K562 (cell line): Measurements from ENCODE around the gene PMVK. TPM values are rescaled to one million over a fixed set of nuclear protein-coding genes. Genes with fewer than 3 reads are reported as not detected.
A peak's percentile ranks its signal among the peaks of the same experiment; 100 is the strongest.

Source experiments
- CCNT2 ChIP-seq: IDR thresholded peaks from 2 replicates; pipeline ENCODE4 v1.6.1; 2011; ENCODE audit warnings: borderline replicate concordance, low read depth, mild to moderate bottlenecking, moderate library complexity, mixed read lengths, low read length; ENCODE audit not compliant: insufficient read length; ENCODE audit errors: extremely low read depth
- FOXA3 ChIP-seq, 2 experiments: fragments of 450-650 bp in 1 of 2; sonication (generic) in 1 of 2; formaldehyde crosslinking; IDR thresholded peaks in 1 of 2; conservative IDR thresholded peaks in 1 of 2; 2 replicates each; pipeline versions ENCODE4 v1.4.0 to v1.8.0; 2020 to 2022; ENCODE audit warnings: mild to moderate bottlenecking in 2 of 2, missing genetic modification reagents in 1 of 2
- FOXJ2 ChIP-seq: fragments of 200-800 bp; sonication (Bioruptor generic); IDR thresholded peaks from 2 replicates; pipeline ENCODE4 v1.6.1; 2016; ENCODE audit warnings: missing genetic modification characterization, missing compliant biosample characterization
- FOXP4 ChIP-seq: sonication (generic); formaldehyde crosslinking; IDR thresholded peaks from 2 replicates; pipeline ENCODE4 v1.8.0; 2022; ENCODE audit warnings: mild to moderate bottlenecking, missing genetic modification reagents, borderline replicate concordance
- PHB2 ChIP-seq: fragments of 450-650 bp; IDR thresholded peaks from 2 replicates; pipeline ENCODE4 v1.6.1; 2017; ENCODE audit warnings: low read depth
- PRDM10 ChIP-seq: fragments of 450-650 bp; IDR thresholded peaks from 2 replicates; pipeline ENCODE4 v1.6.1; 2018; ENCODE audit not compliant: partially characterized antibody
- SMAD1 ChIP-seq: fragments of 150-350 bp; IDR thresholded peaks from 2 replicates; pipeline ENCODE4 v1.6.1; 2014; ENCODE audit warnings: low read length, low read depth; ENCODE audit not compliant: partially characterized antibody
- SP2 ChIP-seq: IDR thresholded peaks from 2 replicates; pipeline ENCODE4 v1.6.1; 2011; ENCODE audit warnings: mild to moderate bottlenecking, low read depth, low read length, moderate library complexity; ENCODE audit not compliant: poor library complexity, severe bottlenecking; ENCODE audit errors: extremely low read depth
- SPI1 ChIP-seq: IDR thresholded peaks from 2 replicates; pipeline ENCODE4 v1.6.1; 2011; ENCODE audit warnings: low read depth, low read length, control low read depth, borderline replicate concordance
- SRF ChIP-seq, 2 experiments: fragments of 250-450, 450-650 bp in 1 of 2; sonication (Bioruptor Pico) in 1 of 2; sonication (generic) in 1 of 2; formaldehyde crosslinking; IDR thresholded peaks; 2 replicates each; pipeline versions ENCODE4 v1.5.0 to v1.5.1; 2020 to 2022; ENCODE audit warnings: mild to moderate bottlenecking in 1 of 2, missing genetic modification reagents in 1 of 2
- TEAD1 ChIP-seq, 2 experiments: fragments of 450-650 bp in 1 of 2; sonication (generic) in 1 of 2; formaldehyde crosslinking; IDR thresholded peaks; 2 replicates each; pipeline versions ENCODE4 v1.4.0 to v1.8.0; 2020 to 2022; ENCODE audit warnings: mild to moderate bottlenecking in 2 of 2, missing genetic modification reagents in 1 of 2
- TRIM28 ChIP-seq: fragments of 450-650 bp; IDR thresholded peaks from 2 replicates; pipeline ENCODE4 v1.6.1; 2017
- ZBTB26 ChIP-seq: fragments of 450-650 bp; formaldehyde crosslinking; IDR thresholded peaks from 2 replicates; pipeline ENCODE4 v1.4.0; 2022; ENCODE audit warnings: missing genetic modification characterization
- ZNF224 ChIP-seq: sonication (generic); formaldehyde crosslinking; IDR thresholded peaks from 2 replicates; pipeline ENCODE4 v1.8.0; 2022; ENCODE audit warnings: mild to moderate bottlenecking, missing genetic modification reagents
- ZNF592 ChIP-seq: fragments of 450-650 bp; IDR thresholded peaks from 2 replicates; pipeline ENCODE4 v1.6.1; 2017; ENCODE audit warnings: antibody characterized with exemption, mild to moderate bottlenecking
- polyA plus RNA-seq, 8 experiments: library from polyadenylated mRNA; depleted of rRNA in 4 of 8; stranded (reverse) in 5 of 8; unstranded in 3 of 8; fragments of >200 nt; fragmentation: Nextera tagmentation in 2 of 8; fragmentation: Illumina TruSeq in 1 of 8; extraction: Ambion mirVana in 2 of 8; extraction: Trizol in 1 of 8; gene quantifications; 2 replicates each; pipeline versions ENCODE4 v1.2.1 to v1.2.3, GENCODE V29; 2011 to 2014; ENCODE audit warnings: inconsistent platforms in 1 of 8, missing spikeins in 1 of 8
- total RNA-seq, 7 experiments: library from RNA; depleted of rRNA in 6 of 7; stranded (reverse); fragments of >200 nt in 6 of 7; fragmentation: Illumina TruSeq in 2 of 7; extraction: Trizol in 2 of 7; gene quantifications; 2 replicates each; pipeline versions ENCODE4 v1.2.1 to v1.2.3, GENCODE V29; 2011 to 2021; ENCODE audit warnings: low replicate concordance in 1 of 7

PMVK gene
- total and polyA plus RNA-seq, 9 of the 15 experiments (the other 6 are each of a cell fraction or from before 2014, with no cell fraction given), result 1.1 to 15.3 (median 6.3) TPM

GRCh38 chr1:154936555-154937084 lies at the start of gene PMVK (continued):
- TF ChIP-seq ZNF592 (peak; percentile 96), TRIM28 (no peak), SPI1 (no peak), PHB2 (no peak), SRF (CRISPR knock-in tag; IDR thresholded peaks at IDR 0.05) (peak in 1 of 2 experiments; percentile 73; a peak in 1 of 4 replicates), TEAD1 (CRISPR knock-in tag; IDR thresholded peaks at IDR 0.05) (peak in 1 of 2 experiments; percentile 71; a peak in 2 of 4 replicates), FOXP4 (CRISPR knock-in tag) (peak; percentile 90), SMAD1 (peak; percentile 78), FOXJ2 (tag) (peak; percentile 67; the same call in 1 of the 2 replicates), CCNT2 (peak; percentile 78), FOXA3 (CRISPR knock-in tag; conservative IDR thresholded peaks at IDR 0.05 in 1 of 2, IDR thresholded peaks at IDR 0.05 in 1 of 2) (0 out of 4 replicates have a peak, but pooled peaks of 1 of the 2 experiments have one; percentile 28), SP2 (no peak), ZNF224 (CRISPR knock-in tag) (peak; percentile 89; the same call in 1 of the 2 replicates), ZBTB26 (CRISPR knock-in tag) (no peak), PRDM10 (peak; percentile 100)
